GM18520 (cell line): ENCODE results near the gene SLC38A10.
A peak's percentile ranks its signal among the peaks of the same experiment; 100 is the strongest.
"Not testable (repeated sequence)": the region's sequence is repeated elsewhere in the genome, so short reads cannot be mapped to it uniquely, and the experiment has no call there.

Experiments used
- ATAC-seq: cut with Tn5 transposase; IDR thresholded peaks from one replicate; pipeline ENCODE4 v1.9.1; 2021; ENCODE audit not compliant: unreplicated experiment

Gene SLC38A10

GRCh38 chr17:81232616-81233241, 62.4 kb downstream of the SLC38A10 start:
- no peak for ATAC-seq

- ATAC-seq, result no peak
Observed at GRCh38 chr17:81231766-81232581, 63.1 kb downstream of the SLC38A10 start.

DNA sequence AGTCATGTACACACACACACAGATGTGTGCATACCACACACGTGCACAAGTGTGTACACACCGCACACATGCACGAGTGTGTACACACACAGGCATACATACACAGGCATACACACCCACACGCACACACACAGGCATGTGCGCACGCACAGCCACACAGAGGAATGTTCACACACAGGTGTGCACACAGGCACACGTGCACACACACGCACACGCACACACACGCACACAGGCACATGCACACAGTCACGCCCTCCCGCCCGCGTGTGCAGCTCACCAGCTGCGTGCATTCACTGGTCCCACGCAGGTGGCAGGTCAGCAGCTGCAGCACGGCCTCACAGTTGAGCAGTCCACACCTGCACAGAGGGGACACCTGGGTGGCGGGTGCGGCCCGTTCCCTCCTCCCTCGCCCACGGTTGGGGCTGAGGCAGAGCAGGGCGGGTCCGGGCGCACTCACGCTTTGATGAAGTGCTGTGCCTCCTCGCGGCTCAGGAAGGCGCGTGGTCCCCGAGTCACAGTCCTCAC, 63.9 kb downstream of the SLC38A10 start:
- ATAC-seq, result no peak

- ATAC-seq, result no peak
Observed at GRCh38 chr17:81230043-81230820, 64.9 kb downstream of the SLC38A10 start.

DNA sequence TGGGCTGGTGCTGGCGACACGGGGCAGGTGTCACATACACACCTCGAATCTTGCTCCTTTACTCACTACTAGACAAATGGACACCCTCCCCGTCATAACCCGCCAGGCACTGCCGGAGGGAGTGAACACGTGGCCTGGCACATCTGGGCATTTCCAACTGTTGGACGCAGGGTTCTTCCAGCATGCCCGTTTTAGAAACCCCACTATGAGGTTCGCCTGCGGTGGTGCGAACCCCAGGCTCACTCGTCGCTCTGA, 65.5 kb downstream of the SLC38A10 start:
- ATAC-seq, result no peak

DNA sequence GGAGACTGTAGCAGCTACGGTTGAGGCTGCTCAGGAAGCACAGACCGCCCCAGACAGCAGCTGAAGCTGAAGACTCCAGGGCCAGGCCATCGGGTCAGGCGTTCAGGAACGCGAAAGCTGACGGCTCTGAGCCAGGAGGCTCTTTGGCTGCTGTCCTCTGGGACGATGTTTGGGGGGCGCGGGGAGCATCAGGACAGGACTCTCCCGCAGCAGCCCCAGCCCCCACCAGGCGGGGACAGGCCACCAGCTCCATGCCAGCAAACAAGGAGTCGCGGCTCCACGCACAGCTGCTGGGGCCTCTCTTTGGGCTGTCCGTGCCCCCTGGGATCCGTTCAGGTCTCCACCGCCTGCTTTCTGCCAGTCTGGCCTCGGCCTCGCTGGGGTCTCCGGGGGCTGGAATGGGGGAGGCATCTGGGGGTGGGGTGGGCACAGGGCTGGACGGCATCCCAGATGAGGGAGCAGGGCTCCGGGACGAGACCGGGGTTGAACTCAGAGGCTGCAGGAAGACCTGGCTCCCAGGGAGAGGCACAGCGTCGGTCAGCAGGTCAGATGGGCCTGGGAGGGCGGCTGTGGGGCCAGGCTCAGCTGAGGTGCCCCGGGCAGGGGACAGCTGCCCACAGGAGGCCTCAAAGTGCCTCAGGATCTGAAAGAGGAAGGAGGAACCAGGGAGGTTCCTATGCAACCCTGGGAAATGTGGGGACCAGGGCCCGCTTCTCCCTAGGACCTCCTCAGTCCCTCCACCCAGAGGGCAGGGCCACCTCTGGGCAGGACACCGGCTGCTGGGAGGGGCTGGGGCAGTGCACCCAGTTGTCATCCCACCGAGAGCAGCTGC, 66.1 kb downstream of the SLC38A10 start:
- ATAC-seq, result no peak

DNA sequence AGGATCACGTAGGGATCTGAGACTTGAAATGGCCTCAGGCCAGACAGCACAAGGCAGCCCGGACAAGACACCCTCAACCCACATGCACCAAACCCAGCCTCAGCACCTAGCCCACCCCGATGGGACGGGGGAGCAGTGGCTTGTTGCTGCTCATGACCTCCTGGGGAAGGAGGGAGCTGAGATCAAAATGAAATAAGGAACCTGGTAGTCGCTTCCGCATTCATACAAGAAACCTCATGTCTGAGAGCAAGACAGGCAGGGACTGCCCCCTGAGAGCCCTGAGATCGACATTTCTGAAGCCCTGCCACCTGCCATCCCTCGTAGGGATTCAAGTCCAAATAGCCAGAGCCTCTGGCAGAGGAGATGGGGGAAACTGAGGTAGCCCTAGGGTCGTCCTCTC, 66.7 kb downstream of the SLC38A10 start:
- no peak for ATAC-seq

DNA sequence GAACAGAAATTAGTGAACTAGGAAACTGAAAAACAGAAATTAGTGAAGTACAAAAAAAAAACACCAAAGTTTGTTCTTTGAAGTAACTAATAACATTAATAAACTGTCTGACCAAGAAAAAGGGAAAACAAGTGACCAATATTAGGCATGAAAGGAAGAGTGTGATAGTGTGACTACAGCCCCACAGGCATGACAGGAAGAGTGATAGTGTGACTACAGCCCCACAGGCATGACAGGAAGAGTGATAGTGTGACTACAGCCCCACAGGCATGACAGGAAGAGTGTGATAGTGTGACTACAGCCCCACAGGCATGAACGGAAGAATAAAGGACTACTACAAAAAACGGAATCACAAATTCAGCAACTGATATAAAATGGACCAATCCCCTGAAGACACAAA, 67.5 kb downstream of the SLC38A10 start:
- ATAC-seq, result not testable (repeated sequence)

DNA sequence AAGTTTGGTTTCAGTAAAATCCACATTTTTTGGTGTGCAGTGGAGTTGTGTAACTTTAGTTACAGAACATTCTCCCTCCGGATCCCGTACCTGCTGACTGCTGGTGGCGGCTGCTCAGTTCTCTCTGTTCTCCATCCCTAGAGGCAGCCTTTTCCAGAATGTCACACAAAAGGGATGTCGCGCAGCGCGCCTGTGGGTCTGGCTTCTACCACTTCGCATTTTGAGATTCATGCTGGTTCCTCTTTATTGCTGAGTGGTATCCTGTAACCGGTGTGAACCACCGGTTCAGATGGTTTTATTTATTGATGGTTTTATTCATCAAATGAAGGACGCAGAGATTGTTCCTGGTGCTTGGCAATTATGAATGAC, 71.4 kb downstream of the SLC38A10 start:
- no peak for ATAC-seq

DNA sequence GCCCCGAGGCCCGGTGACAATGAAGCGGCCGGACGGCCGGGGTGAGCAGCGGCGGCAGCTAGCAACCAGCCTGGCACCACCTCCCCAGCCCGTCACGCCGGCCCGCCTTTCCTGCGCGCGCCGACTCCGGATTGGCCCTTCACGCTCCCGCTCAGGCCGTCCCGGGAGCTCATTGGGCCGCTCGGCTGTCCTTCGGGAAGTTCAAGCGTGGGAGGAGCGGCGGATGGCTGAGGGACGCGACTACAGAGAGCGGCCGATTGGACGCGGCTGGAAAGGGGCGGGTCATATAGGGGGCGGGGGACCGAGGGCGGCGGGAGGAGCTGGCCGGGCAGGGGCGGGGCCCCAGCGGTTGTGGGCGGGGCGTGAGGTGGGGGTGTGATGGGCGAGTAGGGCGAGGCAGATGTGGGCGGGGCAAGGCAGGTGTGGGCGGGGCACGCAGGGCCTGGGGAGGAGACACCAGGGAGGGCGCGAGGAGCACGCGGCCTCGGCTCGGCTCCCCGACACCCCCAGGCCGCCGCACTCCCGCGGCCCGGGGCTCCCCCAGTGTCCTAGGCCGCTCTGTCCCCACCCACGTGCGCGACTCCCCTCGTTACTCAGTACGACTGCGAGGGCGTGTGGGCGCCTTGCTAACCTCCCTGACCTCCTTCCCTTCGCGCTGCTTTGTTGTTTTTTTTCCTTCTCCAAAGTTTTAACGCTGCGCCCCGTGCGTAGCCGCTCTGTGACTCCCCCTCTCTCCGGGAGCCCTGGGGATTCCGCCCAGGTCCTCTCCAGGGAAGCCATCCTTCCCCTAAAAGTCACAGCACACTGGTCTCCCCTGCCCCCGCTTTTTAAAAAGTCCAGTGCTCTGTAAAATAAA, 72.0 kb downstream of the SLC38A10 start, which contains the start of gene CEP131:
Gene CEP131, minus strand, starts transcription at position 60 of the 856 bp plus-strand sequence. CDS start 2,909 bp downstream, outside the sequence.
- peak; percentile 97 for ATAC-seq

GRCh38 chr17:81222620-81222905, 72.5 kb downstream of the SLC38A10 start:
- no peak for ATAC-seq

- ATAC-seq, result no peak
Observed at GRCh38 chr17:81221842-81222619, 73.1 kb downstream of the SLC38A10 start.

DNA sequence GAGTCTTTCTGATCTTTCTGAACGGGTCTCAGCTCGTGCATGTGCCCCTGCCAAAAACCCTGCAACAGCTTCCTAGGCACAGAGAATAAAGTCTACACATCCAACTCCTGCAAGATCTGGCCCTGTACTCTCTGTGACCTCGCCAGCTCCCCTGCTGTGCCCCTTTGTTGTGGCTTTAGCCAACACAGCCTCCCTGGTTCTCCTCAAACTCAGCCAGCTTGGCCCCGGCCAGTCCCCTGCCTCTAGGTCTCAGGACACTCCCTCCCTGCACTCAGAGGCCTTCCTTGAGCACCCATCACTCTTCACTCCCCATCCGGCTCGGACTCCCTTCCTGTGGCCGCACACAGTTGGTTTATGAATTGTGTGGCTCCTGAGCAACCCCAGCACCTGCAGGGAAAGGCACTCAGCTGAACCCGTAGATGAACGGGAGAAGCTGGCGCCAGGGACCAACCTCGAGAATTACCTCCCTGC, 73.7 kb downstream of the SLC38A10 start:
- ATAC-seq, result no peak

- ATAC-seq, result no peak
Observed at GRCh38 chr17:81219476-81220180, 75.5 kb downstream of the SLC38A10 start.

GRCh38 chr17:81218991-81219390, 76.1 kb downstream of the SLC38A10 start:
- no peak for ATAC-seq

DNA sequence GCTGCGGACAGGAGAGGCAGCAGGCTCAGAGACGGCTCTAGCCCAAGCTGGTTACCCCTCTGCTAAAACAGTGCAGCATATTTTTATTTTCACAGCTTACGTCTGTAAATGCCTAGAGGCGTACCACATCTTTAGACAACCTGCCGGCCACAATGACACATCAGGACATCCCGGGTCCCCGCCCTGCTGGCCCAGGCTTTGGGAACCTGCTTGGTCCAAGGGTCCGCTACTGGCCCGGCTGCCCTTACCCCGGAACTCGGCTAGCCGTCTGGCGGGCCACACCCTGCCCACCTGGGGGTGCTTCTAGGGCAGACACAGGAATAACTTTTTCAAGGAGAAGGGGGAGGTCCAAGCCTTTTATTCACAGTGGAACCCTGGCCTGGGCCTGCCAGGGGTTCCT, 76.6 kb downstream of the SLC38A10 start:
- ATAC-seq, result no peak

GRCh38 chr17:81217491-81217890, 77.6 kb downstream of the SLC38A10 start:
- no peak for ATAC-seq

DNA sequence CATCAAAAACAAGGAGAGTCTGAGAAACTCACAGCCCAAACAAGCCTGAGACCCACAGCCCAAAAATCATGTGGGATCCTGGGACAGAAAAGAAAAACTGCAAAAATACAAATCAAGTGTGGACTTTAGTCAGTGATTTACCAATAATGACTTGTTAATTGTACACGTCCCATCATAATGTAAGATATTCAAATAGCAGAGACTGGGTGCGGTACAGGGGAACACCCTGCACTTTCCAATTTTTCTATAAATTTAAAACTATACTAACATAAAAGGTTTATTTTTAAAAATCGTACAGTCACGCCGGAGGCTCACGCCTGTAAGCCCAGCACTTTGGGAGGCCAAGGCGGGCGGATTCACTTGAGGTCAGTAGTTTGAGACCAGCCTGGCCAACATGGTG, 81.1 kb downstream of the SLC38A10 start:
- no peak for ATAC-seq

DNA sequence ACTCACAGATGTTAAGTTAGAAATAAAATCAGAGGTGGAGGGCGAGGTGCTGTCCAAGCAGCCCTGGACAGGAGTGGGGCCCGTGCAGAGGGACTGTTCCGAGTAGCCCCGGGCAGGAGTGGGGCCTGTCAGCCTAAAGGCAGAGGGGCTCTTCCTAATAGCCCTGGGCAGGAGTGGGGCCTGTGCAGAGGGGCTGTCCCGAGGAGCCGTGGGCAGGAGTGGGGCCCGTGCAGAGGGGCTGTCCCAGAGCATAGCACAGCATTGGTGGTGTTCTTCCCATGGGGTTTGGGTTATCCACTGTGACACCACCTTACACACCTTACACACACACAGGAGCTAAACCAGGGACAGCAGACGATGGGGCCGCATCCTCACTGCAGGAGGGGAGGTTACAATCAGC, 82.7 kb downstream of the SLC38A10 start:
- no peak for ATAC-seq
